GM18526 (cell line): ENCODE measurements around the gene FAF2.

Experiments used
- POLR2A ChIP-seq: IDR thresholded peaks from 3 replicates; pipeline ENCODE4 v1.6.1; 2011; ENCODE audit not compliant: insufficient read length; ENCODE audit errors: extremely low read depth

Gene FAF2

GRCh38 chr5:176537554-176538229 lies 89.5 kb downstream of the FAF2 start:
- no peak for TF ChIP-seq POLR2A

- TF ChIP-seq POLR2A: no peak
Measured at GRCh38 chr5:176538230-176538988, 90.2 kb downstream of the FAF2 start.

GRCh38 chr5:176538989-176539384 lies 90.8 kb downstream of the FAF2 start:
- no peak for TF ChIP-seq POLR2A

GRCh38 chr5:176540476-176540899 lies 92.3 kb downstream of the FAF2 start:
- TF ChIP-seq POLR2A: no peak

GRCh38 chr5:176540956-176541337 lies 92.8 kb downstream of the FAF2 start:
- no peak for TF ChIP-seq POLR2A

GRCh38 chr5:176541338-176542134 lies 93.4 kb downstream of the FAF2 start:
- TF ChIP-seq POLR2A: peak; percentile 30

GRCh38 chr5:176542135-176542595 lies 94.0 kb downstream of the FAF2 start:
- TF ChIP-seq POLR2A: no peak

GRCh38 chr5:176542596-176543427 lies 94.6 kb downstream of the FAF2 start:
- no peak for TF ChIP-seq POLR2A

- peak; percentile 58 for TF ChIP-seq POLR2A
Measured at GRCh38 chr5:176543428-176544182, 95.4 kb downstream of the FAF2 start.

- TF ChIP-seq POLR2A: no peak
Measured at GRCh38 chr5:176545388-176545736, 97.2 kb downstream of the FAF2 start.

GRCh38 chr5:176545737-176546509 lies 97.7 kb downstream of the FAF2 start:
- TF ChIP-seq POLR2A: no peak

- TF ChIP-seq POLR2A: no peak
Measured at GRCh38 chr5:176547802-176548201, 99.6 kb downstream of the FAF2 start.

GRCh38 chr5:176548967-176549444 lies 100.8 kb downstream of the FAF2 start, which contains the start of gene CDHR2:
Gene CDHR2, plus strand, starts transcription at chr5:176549342. Its CDS starts 16,011 bp downstream, at chr5:176565353.
- TF ChIP-seq POLR2A: no peak

- TF ChIP-seq POLR2A: no peak
Measured at GRCh38 chr5:176549871-176550270, 101.7 kb downstream of the FAF2 start.
